NCI-H1417 (cell line): ENCODE measurements around the gene CLPTM1.
A peak's percentile ranks its signal among the peaks of the same experiment; 100 is the strongest.
"Not testable (repeated sequence)": the region's sequence is repeated elsewhere in the genome, so short reads cannot be mapped to it uniquely, and the experiment has no call there.

Experiments
- DNase-seq, 3 experiments: peaks; one replicate each; lab custom pipeline; 2025; lab: John Stamatoyannopoulos, UW

Gene CLPTM1

DNA sequence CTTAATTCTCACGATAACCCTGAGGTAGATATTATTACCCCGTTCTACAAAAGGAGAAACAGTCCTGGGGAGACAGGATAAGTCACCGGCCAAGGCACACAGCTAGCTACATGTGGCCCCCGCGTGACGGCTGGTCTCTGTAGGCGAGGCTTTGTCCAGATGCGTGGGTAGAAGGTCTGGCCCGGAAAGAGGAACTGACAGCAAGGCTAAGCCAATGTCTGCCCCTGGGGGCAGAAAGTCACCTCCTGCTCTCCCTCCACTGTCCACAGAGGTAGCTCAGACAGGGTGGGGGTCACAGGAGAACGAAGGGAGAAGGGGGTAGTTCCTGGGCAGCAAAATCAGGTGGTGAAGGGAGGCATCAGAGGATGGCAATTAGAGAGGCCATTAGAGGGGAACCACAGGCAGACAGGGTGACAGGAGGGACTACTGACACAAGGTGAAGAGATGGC is 11.4 kb upstream of the CLPTM1 start:
- DNase-seq: no peak

DNA sequence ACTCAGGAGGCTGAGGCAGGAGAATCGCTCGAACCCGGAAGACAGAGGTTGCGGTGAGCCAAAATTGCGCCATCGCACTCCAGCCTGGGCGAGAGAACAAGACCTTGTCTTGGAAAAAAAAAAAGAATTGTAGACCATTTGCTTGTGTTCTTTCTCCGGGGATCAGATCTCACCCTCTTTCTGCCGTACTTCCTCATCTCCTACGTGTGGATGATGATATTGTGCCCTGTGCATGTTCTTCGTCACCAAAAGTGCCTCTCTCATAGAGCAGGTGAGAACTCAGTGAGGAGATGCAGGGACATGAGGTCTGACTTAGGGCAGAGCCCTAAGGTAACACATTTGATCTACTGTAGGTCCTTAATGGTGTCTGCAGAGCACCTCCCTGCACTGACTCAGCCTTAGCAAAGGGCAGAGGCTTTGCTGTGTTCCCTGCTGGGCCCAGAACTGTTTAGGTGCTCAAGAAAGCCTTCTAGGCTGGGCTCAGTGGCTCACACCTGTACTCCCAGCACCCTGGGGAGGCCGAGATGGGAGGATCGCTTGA is 8.1 kb upstream of the CLPTM1 start:
- DNase-seq: no peak

- no peak for DNase-seq
Measured at GRCh38 chr19:44948237-44948636, 6.9 kb upstream of the CLPTM1 start.

GRCh38 chr19:44948763-44949374 is 6.3 kb upstream of the CLPTM1 start:
- DNase-seq: no peak

- no peak for DNase-seq
Measured at GRCh38 chr19:44949550-44949949, 5.6 kb upstream of the CLPTM1 start.

DNA sequence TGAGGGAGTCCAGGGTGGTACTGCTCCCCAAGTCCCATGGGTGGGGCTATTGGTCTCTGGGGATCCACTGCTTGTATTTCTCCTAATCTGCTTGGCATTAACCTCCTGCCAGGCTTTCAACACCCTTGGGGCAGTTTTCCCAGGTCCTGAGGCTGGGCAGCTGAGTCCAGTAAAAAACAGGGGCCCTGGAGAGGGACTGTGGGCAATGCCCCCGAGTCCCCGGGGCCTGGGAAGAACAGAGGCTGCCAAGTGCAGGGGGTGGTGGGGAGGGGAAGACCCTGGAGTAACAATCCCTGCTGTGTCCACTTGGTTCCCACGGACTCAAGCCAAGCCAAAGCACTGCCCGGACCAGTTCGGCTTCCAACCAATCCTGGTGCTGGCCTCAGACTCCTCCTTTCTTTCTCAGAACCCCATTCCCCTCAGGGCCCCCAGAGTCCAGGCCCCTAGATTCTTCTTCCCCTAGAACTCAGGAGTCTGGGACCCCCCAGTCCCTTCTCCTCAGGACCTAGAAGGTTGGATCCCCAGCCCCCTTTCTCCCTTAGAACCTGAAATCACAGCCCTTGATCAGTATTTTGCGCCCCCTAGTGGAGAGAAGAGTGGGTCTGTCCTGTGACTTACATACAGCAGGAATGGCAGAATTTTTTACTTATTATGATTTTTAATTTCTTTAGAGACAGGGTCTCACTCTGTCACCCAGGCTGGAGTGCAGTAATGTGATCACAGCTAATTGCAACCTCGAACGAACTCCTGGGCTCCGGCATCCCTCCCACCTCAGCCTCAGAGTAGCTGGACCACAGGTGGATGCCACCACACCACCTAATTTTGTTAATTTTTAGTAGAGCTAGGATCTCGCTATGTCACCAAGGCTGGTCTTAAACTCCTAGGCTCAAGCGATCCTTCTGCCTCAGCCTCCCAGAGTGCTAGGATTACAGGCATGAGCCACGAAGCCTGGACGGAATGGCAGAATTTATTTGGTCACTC is 3.7 kb upstream of the CLPTM1 start:
- DNase-seq: peak; percentile 50 to 85 (median 74)

- no peak for DNase-seq
Measured at GRCh38 chr19:44954278-44954648, 917 bp upstream of the CLPTM1 start.

DNA sequence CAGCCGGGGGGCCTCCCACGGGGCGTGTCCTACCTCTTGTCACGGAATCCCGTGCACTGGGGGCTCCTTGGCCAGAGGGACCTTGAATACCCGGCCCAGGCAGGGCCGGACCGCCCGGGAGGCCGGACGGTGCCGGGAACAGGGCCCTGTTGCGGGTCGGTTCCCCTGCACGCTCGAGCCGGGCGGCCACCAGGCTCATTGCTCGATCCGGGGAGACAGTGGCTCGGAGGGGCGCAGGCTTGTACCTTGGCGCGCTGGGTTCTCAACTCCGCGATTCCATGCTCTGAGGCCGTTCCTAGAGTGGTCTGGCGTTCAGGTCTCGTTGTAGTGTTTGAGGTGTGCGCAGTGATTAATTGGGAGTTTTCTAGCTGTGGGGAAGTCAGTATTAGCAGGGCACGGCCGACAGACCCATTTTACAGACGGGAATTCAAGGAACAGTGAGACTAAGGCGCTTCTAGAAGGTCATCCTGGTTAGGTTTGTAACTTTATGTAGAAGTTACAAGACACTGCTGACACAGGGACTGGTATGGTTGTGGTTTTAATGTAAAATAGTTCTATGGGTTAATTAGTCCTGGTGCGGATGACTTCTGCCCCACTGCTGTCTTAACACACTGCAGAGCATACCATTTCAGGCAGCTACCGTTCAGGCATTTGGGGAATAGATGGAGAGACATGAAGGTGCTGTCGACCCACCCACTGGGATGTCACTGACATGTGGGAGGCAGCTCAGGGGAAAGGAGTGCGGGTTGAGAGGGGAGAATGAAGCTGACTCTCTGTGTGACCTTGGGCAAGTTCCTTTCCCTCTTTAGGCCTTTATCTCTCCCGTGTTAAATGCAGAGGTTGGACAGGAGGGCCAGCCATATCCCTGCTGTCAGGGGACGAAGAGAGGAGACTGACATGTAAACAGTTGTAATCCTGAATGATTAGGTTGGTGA is 592 bp downstream of the CLPTM1 start:
- peak in 1 of 3 experiments; percentile 54 for DNase-seq

GRCh38 chr19:44957526-44957925 is 2.3 kb downstream of the CLPTM1 start:
- no peak for DNase-seq

DNA sequence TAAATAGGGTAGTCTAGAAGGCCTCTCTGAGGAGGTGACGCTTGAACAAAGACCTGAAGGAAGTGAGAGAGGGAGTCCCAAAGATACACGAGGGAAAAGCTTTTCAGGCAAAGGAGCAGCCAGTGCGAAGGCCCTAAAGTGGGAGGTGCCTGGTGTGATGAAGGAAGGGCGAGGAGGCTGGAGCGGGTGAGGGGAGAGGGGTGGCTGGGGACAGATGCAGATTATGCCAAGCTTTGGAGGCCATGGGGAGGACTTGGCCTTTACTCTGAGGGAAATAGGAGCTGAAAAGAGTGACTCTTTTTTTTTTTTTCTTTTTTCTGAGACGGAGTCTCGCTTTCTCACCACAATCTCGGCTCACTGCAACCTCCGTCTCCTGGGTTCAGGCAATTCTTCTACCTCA is 2.9 kb downstream of the CLPTM1 start:
- DNase-seq: no peak

- no peak for DNase-seq
Measured at GRCh38 chr19:44959691-44960090, 4.5 kb downstream of the CLPTM1 start.

- DNase-seq: no peak
Measured at GRCh38 chr19:44960906-44961728, 5.9 kb downstream of the CLPTM1 start.

GRCh38 chr19:44961821-44962220 is 6.6 kb downstream of the CLPTM1 start:
- no peak for DNase-seq

GRCh38 chr19:44968118-44968517 is 12.9 kb downstream of the CLPTM1 start:
- DNase-seq: no peak

GRCh38 chr19:44968670-44969069 is 13.5 kb downstream of the CLPTM1 start:
- no peak for DNase-seq

GRCh38 chr19:44969437-44969836 is 14.3 kb downstream of the CLPTM1 start:
- no peak for DNase-seq

GRCh38 chr19:44971451-44971850 is 16.3 kb downstream of the CLPTM1 start:
- DNase-seq: not testable (repeated sequence)

- no peak for DNase-seq
Measured at GRCh38 chr19:44972802-44973201, 17.6 kb downstream of the CLPTM1 start.

DNA sequence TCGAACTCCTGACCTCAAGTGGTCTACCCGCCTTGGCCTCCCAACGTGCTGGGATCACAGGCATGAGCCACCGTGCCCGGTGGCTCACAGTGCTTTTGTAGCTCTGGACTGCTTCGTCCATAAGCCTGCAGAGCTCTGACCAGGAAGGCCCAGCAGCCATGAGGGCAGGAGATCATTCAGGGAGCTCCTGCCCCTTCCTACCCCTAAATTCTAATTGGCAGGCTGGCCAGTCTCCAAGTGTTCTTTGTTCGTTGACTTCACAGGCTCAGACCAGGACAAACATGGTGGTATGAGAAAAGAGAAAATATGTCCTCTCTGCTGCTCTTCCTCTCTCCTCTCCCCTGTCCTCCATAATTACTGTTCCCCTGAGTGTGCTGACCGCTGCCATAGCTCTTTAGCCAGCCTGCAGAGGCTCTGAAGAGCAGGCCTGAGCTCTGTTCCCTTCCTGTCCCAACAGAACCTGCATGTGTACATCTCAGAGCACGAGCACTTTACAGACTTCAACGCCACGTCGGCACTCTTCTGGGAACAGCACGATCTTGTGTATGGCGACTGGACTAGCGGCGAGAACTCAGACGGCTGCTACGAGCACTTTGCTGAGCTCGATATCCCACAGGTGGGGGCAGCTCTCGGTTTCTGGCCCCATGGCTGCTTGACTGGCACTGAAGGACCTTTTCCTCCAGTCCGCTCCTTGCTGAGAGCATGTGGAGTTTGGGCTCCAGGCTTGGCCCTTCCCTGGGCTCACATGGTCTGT is 19.0 kb downstream of the CLPTM1 start:
- no peak for DNase-seq

DNA sequence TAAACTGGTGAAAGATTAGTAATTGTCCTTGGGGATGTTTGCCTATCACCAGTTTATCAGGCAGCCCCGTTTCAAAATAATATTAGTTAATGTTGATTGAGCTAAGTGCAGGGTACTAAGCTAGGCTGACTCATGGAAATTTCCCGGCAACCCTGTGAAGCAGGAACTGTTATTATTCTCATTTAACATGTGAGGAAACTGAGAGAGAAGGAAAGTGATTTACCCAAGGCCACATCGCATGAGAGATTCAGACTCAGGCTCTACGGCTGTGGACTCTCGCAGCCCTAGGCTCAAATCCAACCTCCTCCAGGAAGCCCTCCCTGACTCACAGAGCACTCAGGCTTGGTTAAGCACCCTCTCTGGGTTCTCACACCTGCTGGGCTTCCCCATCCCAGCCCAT is 19.7 kb downstream of the CLPTM1 start:
- no peak for DNase-seq
